DND-41 (cell line): Measurements from ENCODE around the gene SORBS1.

Experiments
- ATAC-seq: fragments of 200-7000 bp; cut with Tn5 transposase; 3 replicates; pipeline ENCODE4 v1.9.1; 2021; ENCODE audit warnings: low read depth; ENCODE audit not compliant: insufficient read depth
- DNase-seq: peaks from one replicate; pipeline ENCODE4 v3.0.0-alpha.2; 2020
- H2AFZ ChIP-seq: 2 replicates; pipeline ENCODE4 v1.6.0; 2012; ENCODE audit warnings: low read depth, low read length
- H3K27ac ChIP-seq: 2 replicates; pipeline ENCODE4 v1.5.1; 2012; ENCODE audit warnings: low read length, inconsistent platforms
- H3K27me3 ChIP-seq: fragments of 200-600 bp; sonication (generic); 2 replicates; pipeline ENCODE4 v1.6.0; 2012; ENCODE audit warnings: low read length, mild to moderate bottlenecking, inconsistent platforms; ENCODE audit not compliant: insufficient read depth, poor library complexity
- H3K36me3 ChIP-seq: 2 replicates; pipeline ENCODE4 v1.5.1; 2012; ENCODE audit warnings: low read length, inconsistent platforms; ENCODE audit not compliant: insufficient read depth
- H3K4me1 ChIP-seq: 2 replicates; pipeline ENCODE4 v1.5.1; 2012; ENCODE audit warnings: mild to moderate bottlenecking, low read length; ENCODE audit not compliant: insufficient read depth
- H3K4me2 ChIP-seq: 2 replicates; pipeline ENCODE4 v1.6.0; 2012; ENCODE audit warnings: mild to moderate bottlenecking, moderate library complexity, low read length, inconsistent platforms; ENCODE audit not compliant: insufficient read depth
- H3K4me3 ChIP-seq, 2 experiments: fragments of 200-600 bp in 1 of 2; shearing (Covaris generic) in 1 of 2; 2 replicates each; pipeline ENCODE4 v1.5.1; 2012 to 2016; ENCODE audit warnings: inconsistent platforms in 2 of 2, low read length in 2 of 2, mild to moderate bottlenecking in 2 of 2, low read depth in 1 of 2, moderate library complexity in 1 of 2
- H3K79me2 ChIP-seq: 2 replicates; pipeline ENCODE4 v1.6.0; 2012; ENCODE audit warnings: low read length, inconsistent platforms; ENCODE audit not compliant: insufficient read depth
- H3K9ac ChIP-seq: 2 replicates; pipeline ENCODE4 v1.6.0; 2012; ENCODE audit warnings: low read depth, mild to moderate bottlenecking, inconsistent platforms, low read length, moderate library complexity
- H3K9me3 ChIP-seq: 2 replicates; pipeline ENCODE4 v1.5.1; 2012; ENCODE audit warnings: low read length, moderate library complexity, mild to moderate bottlenecking, inconsistent platforms; ENCODE audit not compliant: insufficient read depth, severe bottlenecking
- H4K20me1 ChIP-seq: 2 replicates; pipeline ENCODE4 v1.6.0; 2012; ENCODE audit warnings: low read length; ENCODE audit not compliant: insufficient read depth
- CTCF ChIP-seq: IDR thresholded peaks from 2 replicates; pipeline ENCODE4 v1.5.1; 2012; ENCODE audit warnings: borderline replicate concordance, low read length, moderate library complexity, mild to moderate bottlenecking; ENCODE audit not compliant: poor library complexity, severe bottlenecking; ENCODE audit errors: extremely low read depth
- EZH2 ChIP-seq: IDR thresholded peaks from 3 replicates; pipeline ENCODE4 v1.6.1; 2012; ENCODE audit warnings: borderline replicate concordance, low read depth, mild to moderate bottlenecking, moderate library complexity, low read length, inconsistent platforms; ENCODE audit not compliant: severe bottlenecking

Gene SORBS1

GRCh38 chr10:95502377-95502776 lies 58.8 kb downstream of the SORBS1 start:
- Histone ChIP-seq H3K36me3 (no peaks in the 10 kb centered on the region), H3K9me3 (no peaks in the 10 kb centered on the region), H3K79me2 (no peaks in the 10 kb centered on the region), H3K27me3 (peaks cover 23% of the 10 kb centered on the region), H3K9ac (no peak overlapping the region), H4K20me1 (no peaks in the 10 kb centered on the region), H3K4me1 (no peaks in the 10 kb centered on the region), H2AFZ (no peak overlapping the region), H3K27ac (no peak overlapping the region), H3K4me3 (no peak overlapping the region), H3K4me2 (no peak overlapping the region)
- no peak for TF ChIP-seq CTCF
- TF ChIP-seq EZH2, result no peak
- no peak for DNase-seq
- no peak for ATAC-seq

GRCh38 chr10:95501203-95502094 lies 59.7 kb downstream of the SORBS1 start:
- Histone ChIP-seq H3K4me2 (no peak overlapping the region), H3K79me2 (no peaks in the 10 kb centered on the region), H3K9me3 (no peaks in the 10 kb centered on the region), H3K4me3 (no peak overlapping the region), H3K27me3 (peaks cover 23% of the 10 kb centered on the region), H3K4me1 (no peaks in the 10 kb centered on the region), H3K36me3 (no peaks in the 10 kb centered on the region), H4K20me1 (no peaks in the 10 kb centered on the region), H3K9ac (no peak overlapping the region), H3K27ac (no peak overlapping the region), H2AFZ (no peak overlapping the region)
- no peak for DNase-seq
- ATAC-seq, result no peak
- TF ChIP-seq CTCF (no peak), EZH2 (no peak)

- no peak for TF ChIP-seq EZH2
- TF ChIP-seq CTCF, result no peak
- H3K4me1 ChIP-seq, result no peaks in the 10 kb centered on the region
- no peak for DNase-seq
These were observed 60.5 kb downstream of the SORBS1 start for GRCh38 chr10:95500649-95501048.

More at GRCh38 chr10:95500649-95501048, 60.5 kb downstream of the SORBS1 start:
- Histone ChIP-seq H3K9me3 (no peaks in the 10 kb centered on the region), H3K9ac (no peak overlapping the region), H3K4me2 (no peak overlapping the region), H4K20me1 (no peaks in the 10 kb centered on the region), H2AFZ (no peak overlapping the region), H3K4me3 (no peak overlapping the region), H3K27ac (no peak overlapping the region), H3K36me3 (no peaks in the 10 kb centered on the region), H3K79me2 (no peaks in the 10 kb centered on the region), H3K27me3 (peaks cover 19% of the 10 kb centered on the region)
- ATAC-seq, result no peak
